K562 (cell line): ENCODE measurements around the gene SAPCD1. TPM values are rescaled to one million over a fixed set of nuclear protein-coding genes. Genes with fewer than 3 reads are reported as not detected.

Experiments
- ATF7 ChIP-seq: fragments of 450-650 bp; IDR thresholded peaks from 2 replicates; pipeline ENCODE4 v1.7.1; 2014; ENCODE audit warnings: mild to moderate bottlenecking, moderate library complexity
- BCOR ChIP-seq: fragments of 450-650 bp; IDR thresholded peaks from 2 replicates; pipeline ENCODE4 v1.6.1; 2016
- CBX3 ChIP-seq, 2 experiments: IDR thresholded peaks; 1 replicate in 1 of 2; 2 replicates in 1 of 2; pipeline ENCODE4 v1.6.1; 2012; ENCODE audit warnings: inconsistent platforms in 2 of 2, low read length in 2 of 2, borderline replicate concordance in 1 of 2, control low read depth in 1 of 2
- CCAR2 ChIP-seq: fragments of 200-400 bp; formaldehyde crosslinking; IDR thresholded peaks from 2 replicates; pipeline ENCODE4 v1.6.1; 2017; ENCODE audit warnings: mild to moderate bottlenecking, low read depth, low read length
- DNMT1 ChIP-seq: fragments of 450-650 bp; IDR thresholded peaks from 2 replicates; pipeline ENCODE4 v1.6.1; 2016; ENCODE audit warnings: antibody characterized with exemption, mild to moderate bottlenecking
- EGR1 ChIP-seq: fragments of 450-650 bp; conservative IDR thresholded peaks from 2 replicates; pipeline ENCODE4 v1.6.1; 2017; ENCODE audit warnings: mild to moderate bottlenecking
- ETV1 ChIP-seq: fragments of 450-650 bp; conservative IDR thresholded peaks from 2 replicates; pipeline ENCODE4 v1.6.1; 2016; ENCODE audit warnings: missing genetic modification characterization, control low read depth, low read depth, missing compliant biosample characterization
- ETV5 ChIP-seq: sonication (generic); formaldehyde crosslinking; IDR thresholded peaks from 2 replicates; pipeline ENCODE4 v1.4.0; 2020; ENCODE audit warnings: low read depth, mild to moderate bottlenecking, missing genetic modification reagents
- FOXM1 ChIP-seq, 2 experiments: fragments of 450-650 bp in 1 of 2; sonication (generic) in 1 of 2; formaldehyde crosslinking in 1 of 2; IDR thresholded peaks; 2 replicates each; pipeline versions ENCODE4 v1.6.1 to v1.9.0; 2017 to 2022; ENCODE audit warnings: low read depth in 2 of 2, mild to moderate bottlenecking in 2 of 2, missing genetic modification reagents in 1 of 2, moderate library complexity in 1 of 2
- GABPB1 ChIP-seq: sonication (generic); formaldehyde crosslinking; IDR thresholded peaks from 2 replicates; pipeline ENCODE4 v1.8.0; 2022; ENCODE audit warnings: mild to moderate bottlenecking, missing genetic modification reagents
- HMG20A ChIP-seq: fragments of 450-650 bp; formaldehyde crosslinking; conservative IDR thresholded peaks from 2 replicates; pipeline ENCODE4 v1.4.0; 2020; ENCODE audit warnings: mild to moderate bottlenecking, mixed read lengths
- MAFG ChIP-seq: fragments of 450-650 bp; conservative IDR thresholded peaks from 2 replicates; pipeline ENCODE4 v1.6.1; 2016; ENCODE audit warnings: missing genetic modification characterization, missing compliant biosample characterization
- MAFK ChIP-seq: IDR thresholded peaks from 2 replicates; pipeline ENCODE4 v1.6.1; 2011; ENCODE audit warnings: low read length, improper control_type of control experiment
- PML ChIP-seq: IDR thresholded peaks from 2 replicates; pipeline ENCODE4 v1.6.1; 2012; ENCODE audit warnings: low read length, inconsistent platforms
- PPARD ChIP-seq: fragments of 250-450 bp; sonication (Bioruptor Pico); IDR thresholded peaks from 2 replicates; pipeline ENCODE4 v1.8.0; 2022; ENCODE audit warnings: inconsistent platforms, mild to moderate bottlenecking, moderate library complexity
- SIN3A ChIP-seq, 2 experiments: fragments of 150-350 bp in 1 of 2; IDR thresholded peaks; 2 replicates each; pipeline ENCODE4 v1.6.1; 2011 to 2016; ENCODE audit warnings: borderline replicate concordance in 2 of 2, low read depth in 2 of 2, low read length in 2 of 2, mild to moderate bottlenecking in 2 of 2, moderate library complexity in 2 of 2; ENCODE audit not compliant: control insufficient read depth in 1 of 2
- SMAD3 ChIP-seq: fragments of 450-650 bp; formaldehyde crosslinking; conservative IDR thresholded peaks from 2 replicates; pipeline ENCODE4 v1.4.0; 2020; ENCODE audit warnings: mild to moderate bottlenecking
- SMARCA4 ChIP-seq: fragments of 450-650 bp; IDR thresholded peaks from 2 replicates; pipeline ENCODE4 v1.6.1; 2016
- SMARCE1 ChIP-seq: fragments of 450-650 bp; IDR thresholded peaks from 2 replicates; pipeline ENCODE4 v1.7.1; 2016; ENCODE audit warnings: mild to moderate bottlenecking
- SP1 ChIP-seq: sonication (generic); formaldehyde crosslinking; IDR thresholded peaks from 2 replicates; pipeline ENCODE4 v1.8.1; 2022; ENCODE audit warnings: mild to moderate bottlenecking, missing genetic modification reagents
- ZNF197 ChIP-seq: fragments of 200-800 bp; sonication (Bioruptor generic); IDR thresholded peaks from 2 replicates; pipeline ENCODE4 v1.6.1; 2016; ENCODE audit warnings: low read depth, missing genetic modification characterization, missing compliant biosample characterization
- ZNF76 ChIP-seq: fragments of 250-450 bp; sonication (Bioruptor Pico); IDR thresholded peaks from 2 replicates; pipeline ENCODE4 v1.4.0; 2020; ENCODE audit warnings: mild to moderate bottlenecking, moderate library complexity, borderline replicate concordance
- ZNF77 ChIP-seq: fragments of 250-450 bp; sonication (Bioruptor Pico); IDR thresholded peaks from 2 replicates; pipeline ENCODE4 v1.5.0; 2020
- polyA plus RNA-seq, 8 experiments: library from polyadenylated mRNA; depleted of rRNA in 4 of 8; stranded (reverse) in 5 of 8; unstranded in 3 of 8; fragments of >200 nt; fragmentation: Nextera tagmentation in 2 of 8; fragmentation: Illumina TruSeq in 1 of 8; extraction: Ambion mirVana in 2 of 8; extraction: Trizol in 1 of 8; gene quantifications; 2 replicates each; pipeline versions ENCODE4 v1.2.1 to v1.2.3, GENCODE V29; 2011 to 2014; ENCODE audit warnings: inconsistent platforms in 1 of 8, missing spikeins in 1 of 8
- total RNA-seq, 7 experiments: library from RNA; depleted of rRNA in 6 of 7; stranded (reverse); fragments of >200 nt in 6 of 7; fragmentation: Illumina TruSeq in 2 of 7; extraction: Trizol in 2 of 7; gene quantifications; 2 replicates each; pipeline versions ENCODE4 v1.2.1 to v1.2.3, GENCODE V29; 2011 to 2021; ENCODE audit warnings: low replicate concordance in 1 of 7
- TF ChIP-seq, protein P1 (sequence below): fragments of 450-650 bp; formaldehyde crosslinking; IDR thresholded peaks from 2 replicates; pipeline ENCODE4 v1.4.0; 2022; ENCODE audit warnings: missing genetic modification characterization

Gene SAPCD1
- total and polyA plus RNA-seq, 9 of the 15 experiments (the other 6 are each of a cell fraction or from before 2014, with no cell fraction given): 2.6 to 30.2 (median 7.4) TPM

- TF ChIP-seq MAFK (peak; percentile 79), CBX3 (IDR thresholded peaks at IDR 0.05; ENCODE audit: borderline replicate concordance in 1 of 2, low read length in 2 of 2) (peak in 1 of 2 experiments; percentile 95; a peak in 2 of 3 replicates), PML (peak; percentile 75), SIN3A (IDR thresholded peaks at IDR 0.05; ENCODE audit: borderline replicate concordance in 2 of 2, control insufficient read depth in 1 of 2, low read depth in 2 of 2, low read length in 2 of 2) (peak; percentile 68 to 92; a peak in 2 of 4 replicates), ATF7 (peak; percentile 98), SMAD3 (CRISPR knock-in tag) (peak; percentile 69; the same call in 1 of the 2 replicates), CCAR2 (peak; percentile 74; the same call in 1 of the 2 replicates), ZNF77 (CRISPR knock-in tag) (0 out of 2 replicates have a peak, but pooled peaks have one; percentile 23), PPARD (CRISPR knock-in tag) (no peak), SMARCA4 (peak; percentile 97), ZNF197 (peak; percentile 95), HMG20A (CRISPR knock-in tag) (no peak), ZNF76 (CRISPR knock-in tag) (no peak), SMARCE1 (peak; percentile 98), BCOR (peak; percentile 84), ETV1 (peak; percentile 83), DNMT1 (no peak; the same call in 1 of the 2 replicates), GABPB1 (CRISPR knock-in tag) (peak; percentile 85; the same call in 1 of the 2 replicates), SP1 (CRISPR knock-in tag) (peak; percentile 68), ETV5 (peak; percentile 89), FOXM1 (IDR thresholded peaks at IDR 0.05; ENCODE audit: low read depth) (0 out of 2 replicates have a peak, but pooled peaks have one; percentile 32), FOXM1 (CRISPR knock-in tag; IDR thresholded peaks at IDR 0.05; ENCODE audit: low read depth) (peak; percentile 73; the same call in 1 of the 2 replicates), MAFG (tag) (peak; percentile 91), EGR1 (peak; percentile 100)
- TF ChIP-seq, protein P1, sequence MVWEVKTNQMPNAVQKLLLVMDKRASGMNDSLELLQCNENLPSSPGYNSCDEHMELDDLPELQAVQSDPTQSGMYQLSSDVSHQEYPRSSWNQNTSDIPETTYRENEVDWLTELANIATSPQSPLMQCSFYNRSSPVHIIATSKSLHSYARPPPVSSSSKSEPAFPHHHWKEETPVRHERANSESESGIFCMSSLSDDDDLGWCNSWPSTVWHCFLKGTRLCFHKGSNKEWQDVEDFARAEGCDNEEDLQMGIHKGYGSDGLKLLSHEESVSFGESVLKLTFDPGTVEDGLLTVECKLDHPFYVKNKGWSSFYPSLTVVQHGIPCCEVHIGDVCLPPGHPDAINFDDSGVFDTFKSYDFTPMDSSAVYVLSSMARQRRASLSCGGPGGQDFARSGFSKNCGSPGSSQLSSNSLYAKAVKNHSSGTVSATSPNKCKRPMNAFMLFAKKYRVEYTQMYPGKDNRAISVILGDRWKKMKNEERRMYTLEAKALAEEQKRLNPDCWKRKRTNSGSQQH: peak; percentile 27; the same call in 1 of the 2 replicates
These were observed 14.7 kb downstream of the SAPCD1 start, which contains the start of gene VWA7 (continued) for GRCh38 chr6:31776989-31777666.
